GM12864 (cell line): Measurements from ENCODE around the gene ZNF521.

Source experiments
- DNase-seq: peaks from one replicate; pipeline ENCODE4 v3.0.0-alpha.2; 2011; ENCODE audit warnings: low read depth
- H3K4me3 ChIP-seq: 2 replicates; pipeline ENCODE4 v1.5.1; 2011; ENCODE audit warnings: mild to moderate bottlenecking, low read depth, low read length, control low read depth
- TF ChIP-seq, protein P1 (sequence below): IDR thresholded peaks from 2 replicates; pipeline ENCODE4 v1.5.1; 2011; ENCODE audit warnings: low read depth, mild to moderate bottlenecking, moderate library complexity, low read length, control low read depth, inconsistent platforms; ENCODE audit errors: missing control alignments

Gene ZNF521

DNA sequence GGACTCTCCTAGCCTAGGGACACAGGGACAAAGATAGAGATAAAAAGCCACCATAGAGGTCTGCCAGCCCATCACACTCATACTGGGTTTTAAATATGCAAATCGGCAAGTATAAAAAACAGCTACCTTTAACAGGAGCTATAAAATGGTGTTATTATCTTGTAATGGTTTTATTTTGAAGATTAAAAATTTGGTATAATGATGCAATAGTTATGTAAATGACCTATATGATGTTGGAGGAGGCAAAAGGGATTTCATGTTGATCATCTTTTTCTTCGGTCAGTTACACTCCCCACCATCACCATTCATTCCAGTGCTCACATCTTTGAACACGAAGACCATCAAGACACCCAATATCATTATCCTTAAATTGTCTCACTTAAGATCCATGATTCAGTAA lies 11.2 kb downstream of the ZNF521 start:
- no peak overlapping the region for H3K4me3 ChIP-seq
- no peak for DNase-seq
- TF ChIP-seq, protein P1, sequence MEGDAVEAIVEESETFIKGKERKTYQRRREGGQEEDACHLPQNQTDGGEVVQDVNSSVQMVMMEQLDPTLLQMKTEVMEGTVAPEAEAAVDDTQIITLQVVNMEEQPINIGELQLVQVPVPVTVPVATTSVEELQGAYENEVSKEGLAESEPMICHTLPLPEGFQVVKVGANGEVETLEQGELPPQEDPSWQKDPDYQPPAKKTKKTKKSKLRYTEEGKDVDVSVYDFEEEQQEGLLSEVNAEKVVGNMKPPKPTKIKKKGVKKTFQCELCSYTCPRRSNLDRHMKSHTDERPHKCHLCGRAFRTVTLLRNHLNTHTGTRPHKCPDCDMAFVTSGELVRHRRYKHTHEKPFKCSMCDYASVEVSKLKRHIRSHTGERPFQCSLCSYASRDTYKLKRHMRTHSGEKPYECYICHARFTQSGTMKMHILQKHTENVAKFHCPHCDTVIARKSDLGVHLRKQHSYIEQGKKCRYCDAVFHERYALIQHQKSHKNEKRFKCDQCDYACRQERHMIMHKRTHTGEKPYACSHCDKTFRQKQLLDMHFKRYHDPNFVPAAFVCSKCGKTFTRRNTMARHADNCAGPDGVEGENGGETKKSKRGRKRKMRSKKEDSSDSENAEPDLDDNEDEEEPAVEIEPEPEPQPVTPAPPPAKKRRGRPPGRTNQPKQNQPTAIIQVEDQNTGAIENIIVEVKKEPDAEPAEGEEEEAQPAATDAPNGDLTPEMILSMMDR = no peak

DNA sequence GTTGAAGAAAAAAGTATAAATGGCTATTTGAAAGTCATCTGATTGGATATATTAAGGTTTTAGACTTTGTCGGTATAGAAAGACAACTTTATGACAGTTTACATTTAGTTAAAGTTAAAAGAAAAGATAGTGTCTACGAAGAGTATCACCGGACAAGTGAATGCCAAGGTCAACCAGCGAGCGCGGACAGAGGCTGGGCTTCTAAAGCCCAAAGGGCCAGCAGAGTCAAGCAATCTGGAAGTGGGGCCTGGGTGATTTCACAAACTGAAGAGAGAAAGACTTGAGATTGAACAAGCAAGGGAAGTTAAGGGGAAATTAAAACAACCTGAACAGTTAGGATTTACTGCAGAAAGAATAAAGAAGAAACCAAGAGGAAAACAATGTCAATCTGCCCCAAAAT lies 16.3 kb downstream of the ZNF521 start:
- no peak overlapping the region for H3K4me3 ChIP-seq
- TF ChIP-seq, protein P1 = no peak
- DNase-seq = no peak

DNA sequence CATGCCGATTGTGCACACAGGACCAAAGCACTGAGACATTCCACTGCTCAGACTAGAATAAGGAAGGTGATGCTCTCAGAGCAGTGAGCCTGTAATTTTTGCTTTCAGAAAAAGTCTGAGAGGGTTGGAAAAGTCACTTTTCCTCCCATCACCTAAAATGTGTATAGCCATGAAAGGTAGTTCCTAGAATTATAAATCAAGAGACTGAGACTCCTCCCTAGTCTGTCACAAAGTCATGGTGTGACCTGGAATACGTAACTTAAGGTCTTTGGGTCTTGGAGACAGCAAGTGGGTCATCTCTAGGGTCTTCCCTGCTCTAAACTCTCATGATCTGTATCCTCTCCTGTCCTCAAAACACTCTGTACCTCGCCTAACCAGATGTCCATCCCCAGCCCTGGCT lies 16.9 kb downstream of the ZNF521 start:
- TF ChIP-seq, protein P1 = no peak
- no peak for DNase-seq
- no peak overlapping the region for H3K4me3 ChIP-seq

DNA sequence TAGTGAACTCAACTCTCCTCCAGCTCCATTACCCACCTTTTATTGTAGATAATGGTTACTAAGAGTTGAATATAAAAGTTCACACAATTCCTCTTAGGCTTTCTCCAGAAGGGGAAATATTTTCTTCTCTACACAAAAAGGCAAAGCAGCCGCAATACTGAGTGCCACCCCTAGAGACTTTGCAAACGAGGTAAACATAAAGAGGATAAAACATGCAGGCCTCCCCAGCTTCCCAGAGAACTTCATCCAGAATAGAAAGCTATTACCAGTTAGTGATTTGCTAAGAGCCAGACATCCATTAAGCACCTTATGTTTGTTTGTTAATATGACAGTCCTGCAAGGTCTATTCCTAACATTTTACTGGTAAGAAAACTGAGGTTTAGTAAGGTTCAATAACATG lies 17.4 kb downstream of the ZNF521 start:
- TF ChIP-seq, protein P1 = peak; percentile 2
- no peak overlapping the region for H3K4me3 ChIP-seq
- no peak for DNase-seq

DNA sequence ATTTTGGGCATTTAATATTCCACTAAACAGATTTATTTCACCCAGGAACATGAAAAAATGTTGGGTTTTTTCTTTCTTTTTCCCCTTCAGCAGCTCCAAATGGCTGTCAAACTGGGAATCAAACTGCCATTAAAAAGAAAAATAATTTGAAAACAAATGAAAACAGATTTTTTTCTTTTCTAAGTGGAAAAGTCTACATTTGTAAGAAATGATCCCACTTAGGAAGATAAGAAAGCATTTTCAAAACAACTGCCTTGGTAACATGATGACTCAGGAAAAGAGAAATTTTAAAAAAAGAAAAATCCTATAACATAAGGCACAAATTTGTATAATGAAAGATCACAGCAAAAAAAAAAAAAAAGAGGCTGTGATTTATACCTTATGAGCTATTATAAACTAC lies 20.0 kb downstream of the ZNF521 start:
- H3K4me3 ChIP-seq = no peak overlapping the region
- TF ChIP-seq, protein P1 = no peak
- DNase-seq = no peak

DNA sequence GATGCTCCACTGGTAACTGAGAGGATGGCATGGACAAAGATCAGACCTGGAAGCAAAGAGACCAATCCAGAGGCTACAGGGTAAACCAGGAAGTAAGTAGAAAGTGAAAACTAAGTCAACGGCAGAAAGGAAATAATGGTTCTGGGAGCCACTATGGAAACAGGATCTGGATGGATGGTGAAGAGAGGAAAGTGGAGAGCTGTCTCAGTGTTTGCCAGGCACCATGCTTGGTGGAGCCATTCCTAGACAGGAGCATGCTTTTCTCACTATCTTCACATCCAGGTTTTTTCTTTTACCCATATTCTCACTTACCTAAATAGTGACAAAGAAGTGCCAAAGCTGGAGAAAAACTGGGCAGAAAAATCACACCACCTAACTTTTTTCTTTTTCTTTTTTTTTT lies 22.2 kb downstream of the ZNF521 start:
- DNase-seq = no peak
- TF ChIP-seq, protein P1 = no peak
- H3K4me3 ChIP-seq = no peak overlapping the region

DNA sequence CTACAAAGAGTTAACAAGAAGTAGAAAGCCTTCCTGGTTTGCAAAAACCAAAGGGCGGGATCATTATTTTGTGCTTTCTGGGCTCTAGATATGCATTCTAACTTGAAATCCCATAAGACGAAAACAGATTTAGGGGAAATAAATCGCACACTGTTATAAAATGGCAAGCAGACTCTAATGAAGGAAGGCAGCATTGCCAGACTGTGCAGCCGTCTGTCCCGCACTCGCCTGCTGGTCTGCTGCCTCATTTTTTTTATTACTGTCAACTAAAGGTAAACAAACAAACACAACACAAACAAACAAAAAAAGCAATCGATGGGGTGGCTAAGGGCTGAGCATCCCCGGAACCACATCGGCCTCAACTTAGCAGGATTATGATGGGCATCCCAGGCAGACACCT lies 24.4 kb downstream of the ZNF521 start:
- no peak for DNase-seq
- TF ChIP-seq, protein P1 = no peak
- H3K4me3 ChIP-seq = no peak overlapping the region
